PC-3 (cell line): Measurements from ENCODE around the gene ERFE. TPM values are rescaled to one million over a fixed set of nuclear protein-coding genes. Genes with fewer than 3 reads are reported as not detected.

ENCODE experiments used
- ATAC-seq: fragments of 200-7000 bp; cut with Tn5 transposase; 2 replicates; pipeline ENCODE4 v1.9.1; 2020; ENCODE audit warnings: mild to moderate bottlenecking, moderate library complexity
- BruUV-seq: library from RNA; stranded (reverse); fragments of 400-500 nt; replicated peaks from 2 replicates; lab custom pipeline; 2021; lab: Mats Ljungman, UMichigan
- CTCF ChIA-PET: fragments of 300-600 bp; sonication (Branson Sonifier 250); formaldehyde crosslinking; loops from one replicate; lab custom pipeline; 2022; ENCODE audit warnings: antibody characterized with exemption; lab: Charles Lee
- POLR2A ChIA-PET: fragments of 300-600 bp; sonication (Branson Sonifier 250); formaldehyde crosslinking; loops from one replicate; lab custom pipeline; 2022; ENCODE audit warnings: antibody characterized with exemption; ENCODE audit not compliant: unreplicated experiment; lab: Charles Lee
- DNase-seq: peaks from one replicate; pipeline ENCODE4 v3.0.0-alpha.2; 2015
- H2AFZ ChIP-seq: fragments of 300-600 bp; sonication (generic); 2 replicates; pipeline ENCODE4 v1.6.0; 2016; ENCODE audit warnings: antibody characterized with exemption, low read length
- H3F3A ChIP-seq: fragments of 300-600 bp; sonication (generic); one replicate; pipeline ENCODE4 v1.6.0; 2017; ENCODE audit warnings: antibody characterized with exemption, low read length, control low read depth, mild to moderate bottlenecking; ENCODE audit not compliant: unreplicated experiment
- H3K27ac ChIP-seq: fragments of 300-600 bp; sonication (generic); 2 replicates; pipeline ENCODE4 v1.5.1; 2016; ENCODE audit warnings: mild to moderate bottlenecking, low read length
- H3K27me3 ChIP-seq: fragments of 300-600 bp; sonication (generic); 2 replicates; pipeline ENCODE4 v1.6.1; 2016; ENCODE audit warnings: low read length, mixed read lengths
- H3K36me3 ChIP-seq: fragments of 300-600 bp; sonication (generic); 2 replicates; pipeline ENCODE4 v1.6.1; 2016; ENCODE audit warnings: low read depth, mixed run types, low read length, mixed read lengths
- H3K4me1 ChIP-seq: fragments of 300-600 bp; sonication (generic); 2 replicates; pipeline ENCODE4 v1.5.1; 2016; ENCODE audit warnings: low read length; ENCODE audit not compliant: insufficient read depth
- H3K4me2 ChIP-seq: fragments of 300-600 bp; sonication (generic); 2 replicates; pipeline ENCODE4 v1.6.0; 2016; ENCODE audit warnings: low read length
- H3K4me3 ChIP-seq: fragments of 300-600 bp; sonication (generic); 2 replicates; pipeline ENCODE4 v1.5.1; 2016; ENCODE audit warnings: mild to moderate bottlenecking, low read length, mixed read lengths
- H3K79me2 ChIP-seq: fragments of 300-600 bp; sonication (generic); 2 replicates; pipeline ENCODE4 v1.6.1; 2017; ENCODE audit warnings: low read length, mixed read lengths
- H3K9ac ChIP-seq: fragments of 300-600 bp; sonication (generic); 2 replicates; pipeline ENCODE4 v1.6.0; 2016; ENCODE audit warnings: mild to moderate bottlenecking, low read length
- H3K9me2 ChIP-seq: fragments of 300-600 bp; sonication (generic); replicated peaks from 2 replicates; pipeline ENCODE4 v1.6.1; 2016; ENCODE audit warnings: mixed run types, low read length, mixed read lengths
- H3K9me3 ChIP-seq: fragments of 300-600 bp; sonication (generic); 2 replicates; pipeline ENCODE4 v1.6.1; 2016; ENCODE audit warnings: low read length, mixed read lengths
- H4K20me1 ChIP-seq: fragments of 300-600 bp; sonication (generic); 2 replicates; pipeline ENCODE4 v1.6.1; 2016; ENCODE audit warnings: low read length, mixed read lengths
- EZH2 ChIP-seq: fragments of 300-600 bp; sonication (generic); IDR thresholded peaks from one replicate; pipeline ENCODE4 v1.6.1; 2017; ENCODE audit warnings: antibody characterized with exemption, mild to moderate bottlenecking, low read length; ENCODE audit not compliant: unreplicated experiment
- EZH2phosphoT487 ChIP-seq: fragments of 300-600 bp; sonication (generic); IDR thresholded peaks from 2 replicates; pipeline ENCODE4 v1.6.1; 2018; ENCODE audit warnings: mild to moderate bottlenecking, antibody characterized with exemption, low read length, borderline replicate concordance
- intact Hi-C: fragments of 100-400 bp; cut with micrococcal nuclease; formaldehyde crosslinking; loops from 2 replicates; pipeline ENCODE4 v1.9.0; 2023
- total RNA-seq: library from RNA; depleted of rRNA; stranded (reverse); fragments of >200 nt; gene quantifications from 2 replicates; pipeline ENCODE4 v1.2.3, GENCODE V29; 2014
- TF ChIP-seq, protein P1 (sequence below): fragments of 300-600 bp; sonication (generic); conservative IDR thresholded peaks from 2 replicates; pipeline ENCODE4 v1.5.1; 2017; ENCODE audit warnings: antibody characterized with exemption, low read depth, mild to moderate bottlenecking, low read length

Gene ERFE
- total RNA-seq, 1 experiment from 2014 or later = 7.4 TPM

DNA sequence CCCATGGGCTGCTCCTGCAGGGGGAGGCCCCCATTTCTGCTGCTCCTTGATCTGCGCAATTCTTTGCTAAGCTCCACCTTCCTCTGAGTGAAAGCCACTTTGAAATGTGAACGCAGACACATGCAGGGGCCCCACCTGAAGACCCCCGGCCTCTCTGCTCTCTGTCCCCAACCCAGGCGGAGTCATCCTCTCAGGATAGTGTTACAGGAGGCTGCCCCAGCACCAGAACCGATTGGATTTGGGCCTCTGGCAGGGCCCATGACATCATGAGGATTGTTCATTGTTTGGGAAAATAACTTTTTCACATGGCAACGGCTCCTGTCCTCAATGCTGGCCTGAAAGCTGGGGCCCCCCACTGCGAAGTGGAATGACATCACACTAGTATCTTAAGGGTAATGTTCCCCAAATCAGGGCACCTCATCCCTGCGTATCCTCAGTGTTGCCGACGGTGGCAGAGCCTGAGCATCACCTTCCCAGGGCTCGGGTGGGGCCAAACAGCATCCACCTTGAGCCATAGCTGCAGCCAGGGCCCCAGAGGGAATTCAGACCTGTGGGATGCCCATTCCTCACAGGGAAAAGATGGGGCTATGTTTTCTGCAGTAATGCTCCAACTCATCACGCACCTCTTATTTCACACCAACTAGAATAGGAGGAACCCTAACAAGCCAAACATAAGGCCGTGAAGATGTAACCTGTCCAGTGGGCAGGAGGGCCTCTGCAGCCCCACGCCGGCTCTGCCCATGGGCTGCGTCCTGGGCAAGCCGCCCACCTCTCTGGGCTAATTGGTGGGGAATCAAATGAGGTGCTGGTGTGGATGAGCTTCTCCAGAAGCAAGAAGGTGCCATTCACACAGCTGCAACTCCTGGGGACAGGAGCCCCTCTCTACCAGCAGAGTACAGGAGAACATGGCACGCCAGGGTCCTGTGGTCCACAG is 2.7 kb upstream of the ERFE start:
- intact Hi-C loops = no loop called here
- Histone ChIP-seq H3K4me3 (no peak overlapping the region), H3F3A (no peaks in the 10 kb centered on the region), H3K36me3 (no peaks in the 10 kb centered on the region; the same call in 1 of the 2 replicates), H2AFZ (no peak overlapping the region), H3K4me2 (no peak overlapping the region), H3K9me3 (no peaks in the 10 kb centered on the region), H3K27ac (no peak overlapping the region), H3K79me2 (no peaks in the 10 kb centered on the region), H3K9ac (no peak overlapping the region), H3K27me3 (no peaks in the 10 kb centered on the region), H3K4me1 (no peaks in the 10 kb centered on the region), H4K20me1 (no peaks in the 10 kb centered on the region), H3K9me2 (no peaks in the 10 kb centered on the region)
- ChIA-PET CTCF (no interaction called here), POLR2A (no interaction called here)
- no peak for ATAC-seq
- TF ChIP-seq, protein P1, sequence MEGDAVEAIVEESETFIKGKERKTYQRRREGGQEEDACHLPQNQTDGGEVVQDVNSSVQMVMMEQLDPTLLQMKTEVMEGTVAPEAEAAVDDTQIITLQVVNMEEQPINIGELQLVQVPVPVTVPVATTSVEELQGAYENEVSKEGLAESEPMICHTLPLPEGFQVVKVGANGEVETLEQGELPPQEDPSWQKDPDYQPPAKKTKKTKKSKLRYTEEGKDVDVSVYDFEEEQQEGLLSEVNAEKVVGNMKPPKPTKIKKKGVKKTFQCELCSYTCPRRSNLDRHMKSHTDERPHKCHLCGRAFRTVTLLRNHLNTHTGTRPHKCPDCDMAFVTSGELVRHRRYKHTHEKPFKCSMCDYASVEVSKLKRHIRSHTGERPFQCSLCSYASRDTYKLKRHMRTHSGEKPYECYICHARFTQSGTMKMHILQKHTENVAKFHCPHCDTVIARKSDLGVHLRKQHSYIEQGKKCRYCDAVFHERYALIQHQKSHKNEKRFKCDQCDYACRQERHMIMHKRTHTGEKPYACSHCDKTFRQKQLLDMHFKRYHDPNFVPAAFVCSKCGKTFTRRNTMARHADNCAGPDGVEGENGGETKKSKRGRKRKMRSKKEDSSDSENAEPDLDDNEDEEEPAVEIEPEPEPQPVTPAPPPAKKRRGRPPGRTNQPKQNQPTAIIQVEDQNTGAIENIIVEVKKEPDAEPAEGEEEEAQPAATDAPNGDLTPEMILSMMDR = no peak
- no peak for TF ChIP-seq EZH2
- TF ChIP-seq EZH2phosphoT487 = no peak
- BruUV-seq = no TSS peak
- no peak for DNase-seq

DNA sequence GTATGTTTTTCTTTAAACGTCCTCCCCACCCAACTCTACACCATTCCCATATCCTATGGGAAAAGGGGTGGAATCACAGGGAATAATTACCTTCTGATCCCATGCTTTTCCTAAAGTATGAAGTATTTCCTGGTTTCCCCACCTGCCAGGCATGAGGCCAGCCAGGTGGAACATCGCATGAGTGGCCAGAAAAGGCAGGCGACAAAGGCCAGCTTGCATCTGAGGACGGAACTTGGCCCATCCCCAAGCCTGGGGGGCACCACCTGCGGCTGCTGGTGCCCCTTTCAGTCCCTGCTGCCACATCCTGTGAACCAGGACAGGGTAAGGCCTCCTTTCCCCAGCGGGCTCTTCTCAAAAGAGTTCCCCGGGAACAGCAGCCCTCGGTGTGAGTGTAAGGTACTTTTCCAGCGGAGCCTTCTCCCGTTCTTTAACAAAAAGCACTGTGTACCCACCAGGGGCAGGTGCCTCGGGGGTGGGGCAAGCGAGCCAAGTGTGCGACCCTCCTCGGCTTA is 1.2 kb upstream of the ERFE start:
- Histone ChIP-seq H3K9me2 (no peaks in the 10 kb centered on the region), H3K36me3 (no peaks in the 10 kb centered on the region; the same call in 1 of the 2 replicates), H3K9ac (no peak overlapping the region), H3K4me1 (no peaks in the 10 kb centered on the region), H3K4me3 (no peak overlapping the region), H3K9me3 (no peaks in the 10 kb centered on the region), H3K4me2 (no peak overlapping the region), H3K79me2 (no peaks in the 10 kb centered on the region), H3F3A (no peaks in the 10 kb centered on the region), H3K27me3 (no peaks in the 10 kb centered on the region), H2AFZ (no peak overlapping the region), H4K20me1 (no peaks in the 10 kb centered on the region), H3K27ac (no peak overlapping the region)
- TF ChIP-seq EZH2phosphoT487 = no peak
- TF ChIP-seq EZH2 = no peak
- TF ChIP-seq, protein P1 = no peak
- no TSS peak for BruUV-seq
- no peak for DNase-seq
- ChIA-PET POLR2A (no interaction called here), CTCF (no interaction called here)
- intact Hi-C loops = no loop called here
- no peak for ATAC-seq

DNA sequence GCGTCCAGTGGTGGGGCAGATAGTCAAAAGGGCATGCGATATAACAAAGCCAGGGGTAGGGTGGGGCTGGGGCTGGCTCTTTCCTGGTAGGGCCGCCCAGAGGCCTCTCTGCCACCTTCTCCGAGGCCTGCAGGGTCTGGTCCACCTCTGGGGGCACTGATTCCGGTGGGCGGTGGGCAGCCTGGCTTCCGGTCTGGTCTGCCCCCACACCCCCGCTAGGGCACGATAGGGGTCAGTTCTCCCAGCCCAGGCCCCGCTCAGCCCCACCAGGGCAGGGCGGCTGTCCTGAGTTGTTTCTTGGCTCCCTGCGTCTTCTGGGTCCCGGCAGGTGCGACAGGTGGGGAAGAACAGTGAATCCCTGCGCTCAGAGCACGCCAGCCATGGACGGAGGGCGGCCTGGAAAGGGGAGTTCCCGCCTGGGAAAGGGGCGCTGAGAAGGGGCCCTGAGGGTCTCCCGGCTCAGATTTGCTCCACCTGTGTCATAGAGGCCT is 707 bp upstream of the ERFE start:
- Histone ChIP-seq H3K4me2 (no peak overlapping the region), H3K9me3 (no peaks in the 10 kb centered on the region), H3K36me3 (no peaks in the 10 kb centered on the region; the same call in 1 of the 2 replicates), H3K4me3 (no peak overlapping the region), H2AFZ (no peak overlapping the region), H3F3A (no peaks in the 10 kb centered on the region), H3K9ac (no peak overlapping the region), H3K27ac (no peak overlapping the region), H3K9me2 (no peaks in the 10 kb centered on the region), H3K79me2 (no peaks in the 10 kb centered on the region), H3K27me3 (no peaks in the 10 kb centered on the region), H3K4me1 (no peaks in the 10 kb centered on the region), H4K20me1 (no peaks in the 10 kb centered on the region)
- no TSS peak for BruUV-seq
- no peak for DNase-seq
- ChIA-PET POLR2A (no interaction called here), CTCF (no interaction called here)
- no peak for ATAC-seq
- intact Hi-C loops = no loop called here
- no peak for TF ChIP-seq EZH2
- TF ChIP-seq EZH2phosphoT487 = no peak
